GM12878 (cell line): ENCODE data around the gene MTRR. TPM values are rescaled to one million over a fixed set of nuclear protein-coding genes. Genes with fewer than 3 reads are reported as not detected.

Source experiments
- ATAC-seq: fragments of 200-7000 bp; cut with Tn5 transposase; 3 replicates; pipeline ENCODE4 v1.9.1; 2020; ENCODE audit warnings: mild to moderate bottlenecking, moderate library complexity
- BruUV-seq: library from RNA; stranded (reverse); fragments of 400-500 nt; replicated peaks from 2 replicates; lab custom pipeline; 2021; lab: Mats Ljungman, UMichigan
- CTCF ChIA-PET: fragments of 300-600 bp; sonication (Branson Sonifier 250); formaldehyde crosslinking; extraction: SDS; loops from one replicate; lab custom pipeline; 2021; ENCODE audit warnings: inconsistent platforms; lab: Yijun Ruan, JAX
- POLR2A ChIA-PET: fragments of 350-600 bp; formaldehyde crosslinking; extraction: SDS; loops from one replicate; lab custom pipeline; 2021; ENCODE audit warnings: inconsistent platforms; lab: Charles Lee
- RAD21 ChIA-PET: fragments of 300-600 bp; sonication (Branson Sonifier 250); formaldehyde crosslinking; loops from one replicate; lab custom pipeline; 2023; ENCODE audit warnings: antibody characterized with exemption; ENCODE audit not compliant: unreplicated experiment; lab: Charles Lee
- SMC1A ChIA-PET: fragments of 300-600 bp; sonication (Branson Sonifier 250); formaldehyde crosslinking; loops from one replicate; lab custom pipeline; 2023; ENCODE audit not compliant: unreplicated experiment, uncharacterized antibody; lab: Charles Lee
- DNase-seq: peaks from one replicate; pipeline ENCODE4 v3.0.0-alpha.2; 2011; ENCODE audit warnings: low read depth, low spot score
- FAIRE-seq: peaks from 3 replicates; lab custom pipeline; 2011; peaks lifted over from hg19 to GRCh38; lab: Jason Lieb, UNC
- H2AFZ ChIP-seq: 2 replicates; pipeline ENCODE4 v1.6.0; 2011; ENCODE audit warnings: low read depth, low read length, control low read depth; ENCODE audit not compliant: control insufficient read depth
- H3K27ac ChIP-seq: 2 replicates; pipeline ENCODE4 v1.5.1; 2011; ENCODE audit warnings: control low read depth; ENCODE audit not compliant: control insufficient read depth, insufficient read depth
- H3K27me3 ChIP-seq, 2 experiments: replicated peaks in 1 of 2; 2 replicates each; pipeline versions ENCODE4 v1.6.0 to v1.6.1; 2011; ENCODE audit warnings: low read length in 1 of 2; ENCODE audit not compliant: control insufficient read depth in 2 of 2, insufficient read depth in 2 of 2
- H3K36me3 ChIP-seq, 2 experiments: 2 replicates each; pipeline ENCODE4 v1.5.1; 2011; ENCODE audit warnings: low read length in 1 of 2; ENCODE audit not compliant: control insufficient read depth in 2 of 2, insufficient read depth in 2 of 2
- H3K4me1 ChIP-seq: 2 replicates; pipeline ENCODE4 v1.6.1; 2011; ENCODE audit warnings: mild to moderate bottlenecking, low read length, moderate library complexity, mixed read lengths; ENCODE audit not compliant: control insufficient read depth, insufficient read depth
- H3K4me2 ChIP-seq: 2 replicates; pipeline ENCODE4 v1.6.0; 2011; ENCODE audit warnings: control low read depth; ENCODE audit not compliant: control insufficient read depth, insufficient read depth
- H3K4me3 ChIP-seq: fragments of 200-600 bp; sonication (generic); 2 replicates; pipeline ENCODE4 v1.5.1; 2016
- H3K79me2 ChIP-seq: 2 replicates; pipeline ENCODE4 v1.6.0; 2011; ENCODE audit warnings: low read length; ENCODE audit not compliant: control insufficient read depth, insufficient read depth
- H3K9ac ChIP-seq: 2 replicates; pipeline ENCODE4 v1.8.0; 2011; ENCODE audit warnings: low read length, control low read depth, mixed read lengths; ENCODE audit not compliant: control insufficient read depth, insufficient read depth
- H3K9me3 ChIP-seq: replicated peaks from 3 replicates; pipeline ENCODE4 v1.5.1; 2011; ENCODE audit warnings: mild to moderate bottlenecking, low read length; ENCODE audit not compliant: control insufficient read depth, insufficient read depth
- H4K20me1 ChIP-seq: 2 replicates; pipeline ENCODE4 v1.6.0; 2011; ENCODE audit not compliant: control insufficient read depth, insufficient read depth
- ZNF687 ChIP-seq: fragments of 450-650 bp; IDR thresholded peaks from 2 replicates; pipeline ENCODE4 v1.6.1; 2017; ENCODE audit warnings: mild to moderate bottlenecking, moderate library complexity
- WGBS: methylation state at CpG from one replicate; pipeline ENCODE4 v1.1.6; 2016; ENCODE audit warnings: low lambda C conversion rate; ENCODE audit not compliant: insufficient replicate concordance, insufficient coverage; ENCODE audit errors: missing lambda C conversion rate; 5-methylcytosine and 5-hydroxymethylcytosine counted together
- in situ Hi-C: fragments of 300-500 bp; cut with MboI; formaldehyde crosslinking; loops from 9 replicates; pipeline ENCODE4 v1.14.3; 2018; ENCODE audit warnings: mixed read lengths
- intact Hi-C: fragments of 100-400 bp; cut with micrococcal nuclease; formaldehyde crosslinking; loops from one replicate; pipeline ENCODE4 v1.14.2; 2022; ENCODE audit not compliant: unreplicated experiment
- polyA plus RNA-seq, 11 experiments: library from polyadenylated mRNA; depleted of rRNA in 4 of 11; unstranded in 6 of 11; stranded (reverse) in 5 of 11; fragments of >200 nt; fragmentation: Nextera tagmentation in 4 of 11; fragmentation: Illumina TruSeq in 1 of 11; extraction: Ambion mirVana in 4 of 11; extraction: Trizol in 1 of 11; gene quantifications; 1 replicate in 1 of 11; 2 replicates in 10 of 11; pipeline versions ENCODE4 v1.2.1 to v1.2.3, GENCODE V29; 2011 to 2016; ENCODE audit warnings: inconsistent platforms in 2 of 11, missing spikeins in 2 of 11, low read depth in 1 of 11
- total RNA-seq, 4 experiments: library from RNA; depleted of rRNA in 3 of 4; stranded (reverse); fragments of >200 nt in 3 of 4; fragmentation: Illumina TruSeq in 1 of 4; extraction: Trizol in 1 of 4; gene quantifications; 2 replicates each; pipeline versions ENCODE4 v1.2.1 to v1.2.3, GENCODE V29; 2013 to 2021
- TF ChIP-seq, protein P1 (sequence below): IDR thresholded peaks from 2 replicates; pipeline ENCODE4 v1.6.1; 2011; ENCODE audit warnings: borderline replicate concordance, low read depth, mild to moderate bottlenecking, moderate library complexity, low read length; ENCODE audit not compliant: insufficient read depth, poor library complexity, severe bottlenecking

MTRR gene
- total and polyA plus RNA-seq, 10 of the 15 experiments (the other 5 are each of a cell fraction or from before 2014, with no cell fraction given), result 13.8 to 76.9 (median 38.0) TPM

DNA sequence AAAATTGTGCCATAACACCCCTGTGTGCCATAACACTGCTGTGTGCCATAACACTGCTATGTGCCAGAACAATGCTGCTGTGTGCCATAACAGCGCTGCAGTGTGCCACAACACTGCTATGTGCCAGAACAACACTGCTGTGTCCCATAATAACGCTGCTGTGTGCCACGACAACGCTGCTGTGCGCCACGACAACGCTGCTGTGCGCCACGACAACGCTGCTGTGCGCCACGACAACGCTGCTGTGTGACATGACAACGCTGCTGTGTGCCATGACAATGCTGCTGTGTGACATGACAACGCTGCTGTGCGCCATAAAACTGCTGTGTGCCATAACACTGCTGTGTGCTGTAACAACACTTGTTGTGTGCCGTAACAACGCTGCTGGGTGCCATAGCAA is 44.0 kb upstream of the MTRR start:
- FAIRE-seq, result no peak
- in situ Hi-C loops, result no loop called here
- CTCF ChIA-PET, result no interaction called here

More for the DNA sequence above, 44.0 kb upstream of the MTRR start:
- DNase-seq (no peak), ATAC-seq (no peak)
- Histone ChIP-seq H3K79me2 (no peaks in the 10 kb centered on the region), H3K4me3 (no peak overlapping the region), H3K27ac (no peak overlapping the region), H3K36me3 (no peaks in the 10 kb centered on the region), H3K4me1 (no peaks in the 10 kb centered on the region), H2AFZ (no peak overlapping the region), H3K9ac (no peak overlapping the region), H3K27me3 (peaks cover 0 to 1% of the 10 kb centered on the region in 2 experiments; a peak in 2 of 4 replicates), H3K9me3 (no peaks in the 10 kb centered on the region), H4K20me1 (no peaks in the 10 kb centered on the region), H3K4me2 (no peak overlapping the region)
- intact Hi-C loops, result no loop called here
- no TSS peak for BruUV-seq
- POLR2A ChIA-PET, result no interaction called here
- TF ChIP-seq ZNF687, result no peak
- TF ChIP-seq, protein P1, sequence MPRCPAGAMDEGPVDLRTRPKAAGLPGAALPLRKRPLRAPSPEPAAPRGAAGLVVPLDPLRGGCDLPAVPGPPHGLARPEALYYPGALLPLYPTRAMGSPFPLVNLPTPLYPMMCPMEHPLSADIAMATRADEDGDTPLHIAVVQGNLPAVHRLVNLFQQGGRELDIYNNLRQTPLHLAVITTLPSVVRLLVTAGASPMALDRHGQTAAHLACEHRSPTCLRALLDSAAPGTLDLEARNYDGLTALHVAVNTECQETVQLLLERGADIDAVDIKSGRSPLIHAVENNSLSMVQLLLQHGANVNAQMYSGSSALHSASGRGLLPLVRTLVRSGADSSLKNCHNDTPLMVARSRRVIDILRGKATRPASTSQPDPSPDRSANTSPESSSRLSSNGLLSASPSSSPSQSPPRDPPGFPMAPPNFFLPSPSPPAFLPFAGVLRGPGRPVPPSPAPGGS, result peak; percentile 61
- WGBS, result 38% methylated on average over 18 of the region's 18 CpGs
- RAD21 ChIA-PET, result no interaction called here
- SMC1A ChIA-PET, result no interaction called here
